ENCODE data around the gene DPEP2.
"Not testable (repeated sequence)": the region's sequence is repeated elsewhere in the genome, so short reads cannot be mapped to it uniquely, and the experiment has no call there.

- TF ChIP-seq POLR2A (IDR thresholded peaks at IDR 0.05; ENCODE audit: low read depth, low read length); CTCF (conservative IDR thresholded peaks at IDR 0.05; ENCODE audit: low read depth, low read length); FOS (IDR thresholded peaks at IDR 0.05; ENCODE audit: low read depth, low read length); MAFK (IDR thresholded peaks at IDR 0.05; ENCODE audit: low read depth, low read length); ELK1 (IDR thresholded peaks at IDR 0.05; ENCODE audit: borderline replicate concordance, low read depth, low read length); CHD1 (IDR thresholded peaks at IDR 0.05; ENCODE audit: low read depth, low read length); MAZ (IDR thresholded peaks at IDR 0.05; ENCODE audit: borderline replicate concordance, low read depth, low read length); RFX5 (IDR thresholded peaks at IDR 0.05; ENCODE audit: low read depth, low read length): not testable (repeated sequence)
- TF ChIP-seq, protein P1, sequence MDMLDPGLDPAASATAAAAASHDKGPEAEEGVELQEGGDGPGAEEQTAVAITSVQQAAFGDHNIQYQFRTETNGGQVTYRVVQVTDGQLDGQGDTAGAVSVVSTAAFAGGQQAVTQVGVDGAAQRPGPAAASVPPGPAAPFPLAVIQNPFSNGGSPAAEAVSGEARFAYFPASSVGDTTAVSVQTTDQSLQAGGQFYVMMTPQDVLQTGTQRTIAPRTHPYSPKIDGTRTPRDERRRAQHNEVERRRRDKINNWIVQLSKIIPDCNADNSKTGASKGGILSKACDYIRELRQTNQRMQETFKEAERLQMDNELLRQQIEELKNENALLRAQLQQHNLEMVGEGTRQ (IDR thresholded peaks at IDR 0.05; ENCODE audit: low read depth, low read length): not testable (repeated sequence)
These were observed 10.6 kb upstream of the DPEP2 start for GRCh38 chr16:68009872-68010271.

Data from IMR-90 (cell line).